Keratinocyte (primary cell): ENCODE results near the gene TENM3.

ENCODE experiments used
- CTCF ChIP-seq, 3 experiments: IDR thresholded peaks in 1 of 3; conservative IDR thresholded peaks in 1 of 3; optimal IDR thresholded peaks in 1 of 3; 2 replicates in 2 of 3; 3 replicates in 1 of 3; pipeline versions ENCODE3 to v1.5.1; 2011; ENCODE audit warnings: low read length in 3 of 3, mild to moderate bottlenecking in 3 of 3, moderate library complexity in 2 of 3, control low read depth in 1 of 3, inconsistent platforms in 1 of 3; ENCODE audit not compliant: insufficient read depth in 2 of 3; ENCODE audit errors: extremely low read depth in 1 of 3
- EZH2 ChIP-seq: IDR thresholded peaks from one replicate; pipeline ENCODE4 v1.6.1; 2012; ENCODE audit warnings: inconsistent platforms, mild to moderate bottlenecking, low read length, moderate library complexity

- TF ChIP-seq CTCF (optimal IDR thresholded peaks at IDR 0.05 in 1 of 3, IDR thresholded peaks at IDR 0.05 in 1 of 3, conservative IDR thresholded peaks at IDR 0.05 in 1 of 3; ENCODE audit: extremely low read depth in 1 of 3, insufficient read depth in 2 of 3, low read length in 3 of 3) (no peak), EZH2 (no peak)
Measured at GRCh38 chr4:182802621-182803020, 559.4 kb downstream of the TENM3 start.
